Activated T-cell treated with anti-CD3 and anti-CD28 coated beads, Interleukin-2, amount 50 U/mL, for 4 hours (primary cell): ENCODE measurements around the gene CLSTN2. TPM values are rescaled to one million over a fixed set of nuclear protein-coding genes. Genes with fewer than 3 reads are reported as not detected.
A peak's percentile ranks its signal among the peaks of the same experiment; 100 is the strongest.

ENCODE experiments used
- ATAC-seq, 2 donors: fragments of 200-7000 bp; cut with Tn5 transposase; one replicate each; pipeline ENCODE4 v1.10.0; 2021
- DNase-seq: peaks from one replicate; pipeline ENCODE4 v3.0.0-alpha.2; 2020
- H3K27me3 Mint-ChIP-seq: one replicate; pipeline ENCODE4 v1.8.0; 2021; ENCODE audit warnings: low read depth, mixed read lengths
- H3K36me3 Mint-ChIP-seq: one replicate; pipeline ENCODE4 v1.8.0; 2022; ENCODE audit warnings: mixed read lengths; ENCODE audit not compliant: insufficient read depth
- H3K4me1 Mint-ChIP-seq: one replicate; pipeline ENCODE4 v1.8.0; 2021; ENCODE audit warnings: low read depth, mixed read lengths
- H3K4me3 Mint-ChIP-seq: one replicate; pipeline ENCODE4 v1.8.0; 2021; ENCODE audit warnings: mild to moderate bottlenecking, moderate library complexity, mixed read lengths
- H3K9me3 Mint-ChIP-seq: one replicate; pipeline ENCODE4 v1.8.0; 2021; ENCODE audit warnings: mixed read lengths
- total RNA-seq, 3 donors: library from RNA; stranded (reverse); gene quantifications; one replicate each; pipeline ENCODE4 v1.2.1, GENCODE V29; 2021

The CLSTN2 gene
- total RNA-seq, 3 donors from 2014 or later = under 0.01 to 0.10 (median 0.03) TPM

DNA sequence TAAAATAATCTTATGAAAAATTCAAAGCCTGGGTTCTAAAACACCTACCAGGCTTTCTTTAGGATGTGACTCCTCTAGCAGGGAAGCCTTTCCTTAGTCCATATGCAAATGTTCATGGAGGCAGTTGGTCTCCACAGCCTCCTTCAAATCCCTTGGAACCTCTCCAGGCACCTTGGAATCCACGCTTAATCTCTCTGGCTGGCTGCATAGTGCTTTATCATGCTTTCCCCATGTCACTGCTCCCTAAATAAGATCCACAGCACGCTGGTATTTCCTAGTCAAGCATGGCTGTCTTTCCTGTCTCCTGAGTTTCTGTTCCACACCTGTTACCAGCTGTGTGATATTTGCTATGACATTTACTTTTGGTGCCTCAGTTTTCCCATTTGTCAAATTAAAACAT is 71.3 kb downstream of the CLSTN2 start:
- DNase-seq (no peak), ATAC-seq (no peak)
- H3K4me1 Mint-ChIP-seq = no peaks in the 10 kb centered on the region
- peaks cover 7% of the 10 kb centered on the region for H3K27me3 Mint-ChIP-seq
- no peaks in the 10 kb centered on the region for H3K36me3 Mint-ChIP-seq
- H3K9me3 Mint-ChIP-seq = no peaks in the 10 kb centered on the region
- no peak overlapping the region for H3K4me3 Mint-ChIP-seq

DNA sequence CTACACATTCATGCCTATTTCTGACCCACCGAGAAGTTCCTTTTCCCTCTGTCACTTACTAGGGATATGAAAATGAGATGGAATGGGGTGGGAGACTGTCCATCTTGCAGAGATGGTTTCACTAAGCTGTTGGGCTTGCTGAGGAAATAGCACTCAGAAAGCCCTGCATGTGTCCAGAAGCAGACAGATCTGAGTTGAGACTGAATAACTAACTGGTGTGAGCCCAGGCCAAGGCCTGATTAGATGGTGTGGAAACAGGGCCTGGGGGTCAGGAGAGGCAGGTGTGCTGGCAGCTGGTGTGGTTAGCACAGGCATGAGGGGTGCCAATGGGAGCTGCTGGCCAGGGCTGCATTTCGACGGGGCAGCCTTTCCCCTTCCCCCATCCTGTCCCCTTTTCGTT is 72.1 kb downstream of the CLSTN2 start:
- H3K9me3 Mint-ChIP-seq = no peaks in the 10 kb centered on the region
- H3K27me3 Mint-ChIP-seq = peaks cover 7% of the 10 kb centered on the region
- H3K4me1 Mint-ChIP-seq = no peaks in the 10 kb centered on the region
- ATAC-seq (no peak), DNase-seq (no peak)
- no peak overlapping the region for H3K4me3 Mint-ChIP-seq
- H3K36me3 Mint-ChIP-seq = no peaks in the 10 kb centered on the region

GRCh38 chr3:140007911-140008869 is 73.2 kb downstream of the CLSTN2 start:
- no peaks in the 10 kb centered on the region for H3K4me1 Mint-ChIP-seq

GRCh38 chr3:140010391-140010790 is 75.4 kb downstream of the CLSTN2 start:
- no peak overlapping the region for H3K4me3 Mint-ChIP-seq

More at GRCh38 chr3:140007911-140008869, 73.2 kb downstream of the CLSTN2 start:
- H3K36me3 Mint-ChIP-seq = no peaks in the 10 kb centered on the region
- ATAC-seq (no peak), DNase-seq (no peak)
- no peaks in the 10 kb centered on the region for H3K9me3 Mint-ChIP-seq
- H3K27me3 Mint-ChIP-seq = peaks cover 7% of the 10 kb centered on the region
- H3K4me3 Mint-ChIP-seq = no peak overlapping the region

GRCh38 chr3:140011086-140011485 is 76.1 kb downstream of the CLSTN2 start:
- no peak overlapping the region for H3K4me3 Mint-ChIP-seq
- no peaks in the 10 kb centered on the region for H3K4me1 Mint-ChIP-seq
- ATAC-seq (no peak), DNase-seq (no peak)
- peaks cover 7% of the 10 kb centered on the region for H3K27me3 Mint-ChIP-seq
- H3K36me3 Mint-ChIP-seq = no peaks in the 10 kb centered on the region
- no peaks in the 10 kb centered on the region for H3K9me3 Mint-ChIP-seq

More at GRCh38 chr3:140010391-140010790, 75.4 kb downstream of the CLSTN2 start:
- no peaks in the 10 kb centered on the region for H3K4me1 Mint-ChIP-seq
- DNase-seq (no peak), ATAC-seq (no peak)
- no peaks in the 10 kb centered on the region for H3K36me3 Mint-ChIP-seq
- H3K27me3 Mint-ChIP-seq = peaks cover 7% of the 10 kb centered on the region
- no peaks in the 10 kb centered on the region for H3K9me3 Mint-ChIP-seq

DNA sequence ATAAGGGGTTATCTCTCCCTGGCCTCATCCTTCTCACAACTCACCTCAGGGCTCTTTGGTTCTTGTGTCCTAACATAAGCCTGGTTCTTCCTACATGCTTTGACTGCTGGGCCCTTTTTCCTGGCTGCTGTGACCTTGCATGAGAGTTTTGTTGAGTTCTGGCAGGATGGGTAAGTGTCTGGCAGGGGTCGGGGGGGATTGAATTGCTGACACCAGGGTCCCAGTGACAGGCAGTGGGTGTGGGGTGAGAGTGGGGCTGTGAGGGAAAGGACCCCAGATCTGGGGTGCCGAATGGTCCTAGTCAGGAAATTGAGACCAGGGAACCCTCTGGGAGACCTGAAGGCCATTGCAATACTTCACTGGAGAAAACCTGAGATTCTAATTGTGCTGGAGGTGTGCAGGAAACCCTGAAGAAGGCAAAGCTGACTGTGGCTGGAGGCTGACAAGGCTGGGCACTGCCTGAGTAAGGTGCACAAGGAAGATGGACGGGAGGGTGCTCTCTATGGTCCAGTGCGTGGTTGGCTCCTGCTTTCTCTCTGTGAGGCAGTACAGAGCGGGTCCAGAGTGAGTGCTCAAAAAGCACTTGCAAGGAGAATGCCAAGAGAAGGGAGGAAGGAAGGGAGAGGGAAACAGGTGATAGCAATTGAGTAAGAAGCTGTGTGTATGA is 76.8 kb downstream of the CLSTN2 start:
- ATAC-seq = no peak
- Mint-ChIP-seq H3K27me3 (peaks cover 4% of the 10 kb centered on the region), H3K36me3 (no peaks in the 10 kb centered on the region), H3K4me3 (no peak overlapping the region), H3K4me1 (no peaks in the 10 kb centered on the region), H3K9me3 (no peaks in the 10 kb centered on the region)
- DNase-seq = no peak

GRCh38 chr3:140013220-140013619 is 78.2 kb downstream of the CLSTN2 start:
- DNase-seq (no peak), ATAC-seq (no peak)
- H3K4me3 Mint-ChIP-seq = no peak overlapping the region
- H3K27me3 Mint-ChIP-seq = no peaks in the 10 kb centered on the region
- no peaks in the 10 kb centered on the region for H3K36me3 Mint-ChIP-seq
- no peaks in the 10 kb centered on the region for H3K9me3 Mint-ChIP-seq
- no peaks in the 10 kb centered on the region for H3K4me1 Mint-ChIP-seq

DNA sequence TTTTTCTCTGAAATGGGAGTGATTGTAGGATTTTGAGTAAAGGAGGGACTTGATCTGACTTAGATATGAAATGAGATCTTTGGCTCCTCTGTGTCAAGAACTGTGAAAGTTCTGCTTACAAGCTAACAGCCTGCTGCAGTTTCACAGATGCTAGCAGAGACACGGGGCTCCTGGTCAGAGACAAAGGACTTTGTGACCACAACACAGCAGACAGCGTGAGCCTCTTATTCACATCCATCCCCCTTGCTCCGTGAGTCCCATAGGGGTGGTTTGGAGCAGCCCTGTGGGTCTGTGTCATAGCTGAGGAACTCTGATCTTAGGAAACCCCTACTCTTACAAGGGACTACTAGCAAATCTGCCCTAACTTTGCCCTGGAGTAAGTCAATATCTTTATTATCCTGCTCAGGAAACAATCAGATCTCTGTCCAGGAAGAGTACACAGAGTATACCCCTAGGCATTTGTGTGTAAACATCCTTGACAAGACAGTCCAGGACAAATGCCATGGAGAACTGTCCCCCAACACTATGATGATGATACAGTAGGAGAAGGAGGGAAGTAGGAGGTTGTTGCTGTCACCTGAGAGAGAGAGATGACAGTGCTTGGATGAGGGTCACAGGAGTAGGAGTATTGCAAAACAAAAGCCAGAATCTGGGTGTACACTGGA is 80.0 kb downstream of the CLSTN2 start:
- no peaks in the 10 kb centered on the region for H3K9me3 Mint-ChIP-seq
- ATAC-seq = no peak
- no peaks in the 10 kb centered on the region for H3K36me3 Mint-ChIP-seq
- H3K4me3 Mint-ChIP-seq = no peak overlapping the region
- no peak for DNase-seq
- no peaks in the 10 kb centered on the region for H3K27me3 Mint-ChIP-seq
- no peaks in the 10 kb centered on the region for H3K4me1 Mint-ChIP-seq

DNA sequence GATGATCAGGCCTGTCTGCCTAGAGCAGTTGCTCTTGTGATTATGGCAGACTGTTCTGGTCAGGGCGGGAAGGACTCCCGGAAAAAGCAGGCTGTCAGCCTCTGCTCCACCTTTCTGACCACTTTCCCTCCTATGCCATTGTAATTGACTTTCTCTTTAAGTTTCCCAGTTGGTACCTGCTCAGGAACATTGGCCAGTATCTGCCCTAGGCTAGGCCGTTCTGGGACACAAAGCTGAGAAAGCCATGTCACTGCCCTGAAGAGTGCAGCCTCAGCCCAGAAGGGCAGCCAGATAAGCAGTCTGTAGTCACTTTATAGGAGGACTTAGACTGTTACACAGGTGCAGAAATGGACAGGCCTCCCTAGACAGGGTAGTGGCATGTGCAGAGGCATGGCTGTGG is 80.8 kb downstream of the CLSTN2 start:
- Mint-ChIP-seq H3K4me1 (no peaks in the 10 kb centered on the region), H3K9me3 (no peaks in the 10 kb centered on the region), H3K36me3 (no peaks in the 10 kb centered on the region), H3K4me3 (no peak overlapping the region), H3K27me3 (no peaks in the 10 kb centered on the region)
- DNase-seq = no peak
- no peak for ATAC-seq

DNA sequence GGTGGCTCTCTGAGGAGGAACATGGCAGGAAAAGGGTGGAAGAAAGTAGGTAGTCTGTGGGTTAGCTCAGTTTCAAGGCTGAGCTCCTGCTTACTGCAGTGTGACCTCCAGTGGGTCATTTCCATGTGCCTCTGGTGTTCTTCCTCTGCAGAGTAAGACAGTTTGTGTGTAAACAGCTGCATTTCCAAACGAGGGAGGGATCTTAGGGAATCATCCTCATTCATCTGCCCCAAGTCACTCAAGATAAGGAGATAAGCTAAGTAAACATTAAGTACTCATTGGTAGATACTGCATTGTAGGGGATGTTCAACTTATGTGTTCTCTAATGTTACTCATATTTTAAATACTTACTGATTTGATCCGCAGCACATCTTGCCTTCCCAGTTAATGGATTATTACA is 83.6 kb downstream of the CLSTN2 start:
- Mint-ChIP-seq H3K36me3 (no peaks in the 10 kb centered on the region), H3K4me3 (no peak overlapping the region), H3K9me3 (no peaks in the 10 kb centered on the region), H3K27me3 (no peaks in the 10 kb centered on the region), H3K4me1 (no peaks in the 10 kb centered on the region)
- DNase-seq = no peak
- peak in 1 of 2 donors; percentile 10 for ATAC-seq

DNA sequence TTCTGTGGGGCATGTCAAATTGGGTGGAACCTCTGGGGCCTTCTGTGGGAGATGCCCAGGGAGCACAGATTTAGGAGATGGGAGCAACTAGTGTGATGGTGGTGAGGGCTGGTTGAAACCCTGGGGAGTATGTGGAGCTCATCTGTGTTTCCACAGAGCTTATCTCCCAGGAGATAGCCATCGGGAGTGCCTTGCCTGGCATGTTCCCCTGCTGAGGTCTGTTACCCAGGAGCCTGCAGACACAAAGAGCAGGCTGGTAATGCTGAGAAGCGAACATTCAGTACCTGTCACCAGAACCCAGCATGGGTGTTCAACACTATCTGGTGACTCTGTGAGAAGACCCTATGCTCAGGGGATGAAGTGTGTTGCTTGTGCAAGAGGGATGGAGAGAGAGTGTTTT is 85.0 kb downstream of the CLSTN2 start:
- ATAC-seq (no peak), DNase-seq (no peak)
- no peaks in the 10 kb centered on the region for H3K4me1 Mint-ChIP-seq
- no peaks in the 10 kb centered on the region for H3K27me3 Mint-ChIP-seq
- no peaks in the 10 kb centered on the region for H3K9me3 Mint-ChIP-seq
- H3K36me3 Mint-ChIP-seq = no peaks in the 10 kb centered on the region
- no peak overlapping the region for H3K4me3 Mint-ChIP-seq

GRCh38 chr3:140020541-140020940 is 85.6 kb downstream of the CLSTN2 start:
- no peaks in the 10 kb centered on the region for H3K36me3 Mint-ChIP-seq
- ATAC-seq (no peak), DNase-seq (no peak)
- H3K27me3 Mint-ChIP-seq = no peaks in the 10 kb centered on the region
- no peak overlapping the region for H3K4me3 Mint-ChIP-seq
- no peaks in the 10 kb centered on the region for H3K9me3 Mint-ChIP-seq
- H3K4me1 Mint-ChIP-seq = no peaks in the 10 kb centered on the region

GRCh38 chr3:140021269-140021668 is 86.3 kb downstream of the CLSTN2 start:
- no peaks in the 10 kb centered on the region for H3K9me3 Mint-ChIP-seq
- H3K4me3 Mint-ChIP-seq = no peak overlapping the region
- DNase-seq (no peak), ATAC-seq (no peak)
- H3K36me3 Mint-ChIP-seq = no peaks in the 10 kb centered on the region
- H3K27me3 Mint-ChIP-seq = no peaks in the 10 kb centered on the region
- no peaks in the 10 kb centered on the region for H3K4me1 Mint-ChIP-seq

DNA sequence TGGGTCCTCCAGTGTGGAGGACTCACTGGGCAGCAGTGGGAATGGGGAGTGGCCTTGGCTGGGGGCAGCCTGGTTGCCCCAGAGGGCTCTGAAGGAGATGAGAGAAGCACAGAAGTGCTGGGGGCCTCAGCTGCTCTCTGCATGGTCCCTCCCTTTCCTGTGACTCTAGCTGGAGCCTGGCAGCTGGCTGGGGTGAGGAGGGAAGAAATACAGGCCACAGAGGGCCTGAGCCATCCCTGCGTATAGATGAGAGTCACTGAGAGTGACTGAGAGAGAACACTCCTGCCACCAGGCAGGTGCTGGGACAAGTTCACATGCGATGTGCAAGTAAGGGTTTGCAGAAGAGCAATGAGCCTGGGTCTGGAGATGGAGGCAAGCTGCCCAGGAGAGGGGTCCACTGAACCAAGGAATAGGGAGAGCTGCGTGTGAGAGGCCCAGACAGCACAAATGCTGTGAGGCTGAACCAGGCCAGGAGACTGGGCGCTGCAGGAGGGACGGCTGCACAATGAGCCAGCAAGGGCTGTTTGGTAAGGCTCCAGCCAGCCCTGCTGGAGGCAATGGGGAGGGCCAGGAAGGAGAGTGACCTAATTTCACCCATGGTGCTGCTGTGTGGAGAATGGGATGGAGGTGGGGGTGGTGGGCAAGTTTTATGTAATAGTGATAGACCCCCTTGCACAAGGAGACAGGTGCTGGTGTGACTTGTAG is 87.2 kb downstream of the CLSTN2 start:
- no peaks in the 10 kb centered on the region for H3K36me3 Mint-ChIP-seq
- peak in 1 of 2 donors; percentile 7 for ATAC-seq

More for the DNA sequence above, 87.2 kb downstream of the CLSTN2 start:
- H3K4me1 Mint-ChIP-seq = no peaks in the 10 kb centered on the region
- no peak for DNase-seq
- H3K9me3 Mint-ChIP-seq = no peaks in the 10 kb centered on the region
- no peak overlapping the region for H3K4me3 Mint-ChIP-seq
- H3K27me3 Mint-ChIP-seq = no peaks in the 10 kb centered on the region
